ENCODE results near the gene ADGRB2.

Gene ADGRB2

GRCh38 chr1:31742462-31743212 lies 21.5 kb downstream of the ADGRB2 start:
- Histone ChIP-seq H3K4me1 (ENCODE audit: low read length) (peaks cover 24% of the 10 kb centered on the region), H3K9me3 (replicated peaks; ENCODE audit: insufficient read depth, low read length) (no peaks in the 10 kb centered on the region), H3K79me2 (ENCODE audit: low read length) (no peaks in the 10 kb centered on the region), H3K9ac (ENCODE audit: low read length) (no peak overlapping the region), H3K36me3 (replicated peaks; ENCODE audit: insufficient read depth, low read length) (no peaks in the 10 kb centered on the region), H4K20me1 (ENCODE audit: insufficient read depth, low read length) (no peaks in the 10 kb centered on the region), H3F3A (ENCODE audit: insufficient read depth, low read length) (peaks cover 10% of the 10 kb centered on the region), H3K4me3 (ENCODE audit: low read length) (no peak overlapping the region), H2AFZ (ENCODE audit: low read length) (no peak overlapping the region), H3K9me2 (replicated peaks; ENCODE audit: insufficient read depth, low read length) (no peaks in the 10 kb centered on the region), H3K4me2 (ENCODE audit: low read depth, low read length) (no peak overlapping the region), H3K27ac (ENCODE audit: low read length) (no peak overlapping the region), H3K27me3 (replicated peaks; ENCODE audit: insufficient read depth, low read length) (no peaks in the 10 kb centered on the region)
- no peak for TF ChIP-seq EZH2 (optimal IDR thresholded peaks at IDR 0.05; ENCODE audit: low read depth, low read length)
- TF ChIP-seq EZH2phosphoT487 (IDR thresholded peaks at IDR 0.05; ENCODE audit: low read length): no peak
- no peak for TF ChIP-seq CTCF (IDR thresholded peaks at IDR 0.05; ENCODE audit: low read length)
- no peak for DNase-seq

GRCh38 chr1:31739346-31739745 lies 24.8 kb downstream of the ADGRB2 start:
- H3K9ac ChIP-seq (ENCODE audit: low read length): no peak overlapping the region
- H3K79me2 ChIP-seq (ENCODE audit: low read length): no peaks in the 10 kb centered on the region
- H3K4me1 ChIP-seq (ENCODE audit: low read length): peaks cover 7% of the 10 kb centered on the region
- H3K27ac ChIP-seq (ENCODE audit: low read length): no peak overlapping the region
- H3K4me3 ChIP-seq (ENCODE audit: low read length): no peak overlapping the region
- H4K20me1 ChIP-seq (ENCODE audit: insufficient read depth, low read length): no peaks in the 10 kb centered on the region
- no peaks in the 10 kb centered on the region for H3K36me3 ChIP-seq (replicated peaks; ENCODE audit: insufficient read depth, low read length)
- H3K9me2 ChIP-seq (replicated peaks; ENCODE audit: insufficient read depth, low read length): no peaks in the 10 kb centered on the region
- H3K27me3 ChIP-seq (replicated peaks; ENCODE audit: insufficient read depth, low read length): no peaks in the 10 kb centered on the region
- no peaks in the 10 kb centered on the region for H3F3A ChIP-seq (ENCODE audit: insufficient read depth, low read length)
- no peak overlapping the region for H3K4me2 ChIP-seq (ENCODE audit: low read depth, low read length)
- TF ChIP-seq EZH2 (optimal IDR thresholded peaks at IDR 0.05; ENCODE audit: low read depth, low read length) (no peak), EZH2phosphoT487 (IDR thresholded peaks at IDR 0.05; ENCODE audit: low read length) (no peak), CTCF (IDR thresholded peaks at IDR 0.05; ENCODE audit: low read length) (no peak)
- H2AFZ ChIP-seq (ENCODE audit: low read length): no peak overlapping the region
- H3K9me3 ChIP-seq (replicated peaks; ENCODE audit: insufficient read depth, low read length): no peaks in the 10 kb centered on the region
- DNase-seq: no peak

- H3K4me3 ChIP-seq (ENCODE audit: low read length): no peak overlapping the region
- DNase-seq: no peak
- H3K4me2 ChIP-seq (ENCODE audit: low read depth, low read length): no peak overlapping the region
- TF ChIP-seq CTCF (IDR thresholded peaks at IDR 0.05; ENCODE audit: low read length) (no peak), EZH2 (optimal IDR thresholded peaks at IDR 0.05; ENCODE audit: low read depth, low read length) (no peak), EZH2phosphoT487 (IDR thresholded peaks at IDR 0.05; ENCODE audit: low read length) (no peak)
- no peak overlapping the region for H3K9ac ChIP-seq (ENCODE audit: low read length)
- no peaks in the 10 kb centered on the region for H3K36me3 ChIP-seq (replicated peaks; ENCODE audit: insufficient read depth, low read length)
- no peak overlapping the region for H3K27ac ChIP-seq (ENCODE audit: low read length)
- H3K9me3 ChIP-seq (replicated peaks; ENCODE audit: insufficient read depth, low read length): no peaks in the 10 kb centered on the region
- no peaks in the 10 kb centered on the region for H4K20me1 ChIP-seq (ENCODE audit: insufficient read depth, low read length)
- H3K27me3 ChIP-seq (replicated peaks; ENCODE audit: insufficient read depth, low read length): no peaks in the 10 kb centered on the region
- H3K9me2 ChIP-seq (replicated peaks; ENCODE audit: insufficient read depth, low read length): no peaks in the 10 kb centered on the region
- no peaks in the 10 kb centered on the region for H3F3A ChIP-seq (ENCODE audit: insufficient read depth, low read length)
- no peak overlapping the region for H2AFZ ChIP-seq (ENCODE audit: low read length)
- no peaks in the 10 kb centered on the region for H3K4me1 ChIP-seq (ENCODE audit: low read length)
- H3K79me2 ChIP-seq (ENCODE audit: low read length): no peaks in the 10 kb centered on the region
These were observed 27.5 kb downstream of the ADGRB2 start for GRCh38 chr1:31736675-31737074.

All from MM.1S (cell line).